HG03175 (cell line): ENCODE data around the gene ANKRD11.
"Not testable (repeated sequence)": the region's sequence is repeated elsewhere in the genome, so short reads cannot be mapped to it uniquely, and the experiment has no call there.

Experiments
- ATAC-seq: cut with Tn5 transposase; IDR thresholded peaks from one replicate; pipeline ENCODE4 v1.9.1; 2021; ENCODE audit warnings: mild to moderate bottlenecking, moderate library complexity; ENCODE audit not compliant: unreplicated experiment

Gene ANKRD11

GRCh38 chr16:89273741-89274472 is 216.5 kb downstream of the ANKRD11 start:
- no peak for ATAC-seq

- no peak for ATAC-seq
Observed at GRCh38 chr16:89272631-89273030, 217.7 kb downstream of the ANKRD11 start.

- ATAC-seq: no peak
Observed at GRCh38 chr16:89270666-89271345, 219.6 kb downstream of the ANKRD11 start.

- ATAC-seq: no peak
Observed at GRCh38 chr16:89269805-89270665, 220.3 kb downstream of the ANKRD11 start.

GRCh38 chr16:89268987-89269735 is 221.2 kb downstream of the ANKRD11 start:
- no peak for ATAC-seq

GRCh38 chr16:89268585-89268984 is 221.8 kb downstream of the ANKRD11 start:
- no peak for ATAC-seq

- not testable (repeated sequence) for ATAC-seq
Observed at GRCh38 chr16:89267746-89268145, 222.6 kb downstream of the ANKRD11 start.

- ATAC-seq: no peak
Observed at GRCh38 chr16:89266521-89267134, 223.7 kb downstream of the ANKRD11 start.

- no peak for ATAC-seq
Observed at GRCh38 chr16:89265647-89266046, 224.7 kb downstream of the ANKRD11 start.

GRCh38 chr16:89264800-89265550 is 225.4 kb downstream of the ANKRD11 start:
- no peak for ATAC-seq

GRCh38 chr16:89261691-89262563 is 228.4 kb downstream of the ANKRD11 start:
- no peak for ATAC-seq

- not testable (repeated sequence) for ATAC-seq
Observed at GRCh38 chr16:89259901-89260300, 230.5 kb downstream of the ANKRD11 start.

- ATAC-seq: no peak
Observed at GRCh38 chr16:89257757-89258465, 232.4 kb downstream of the ANKRD11 start.

GRCh38 chr16:89257281-89257731 is 233.1 kb downstream of the ANKRD11 start:
- ATAC-seq: no peak

- ATAC-seq: no peak
Observed at GRCh38 chr16:89256651-89257254, 233.6 kb downstream of the ANKRD11 start.

GRCh38 chr16:89253548-89254287 is 236.6 kb downstream of the ANKRD11 start:
- ATAC-seq: no peak
